ENCODE measurements around the gene MAN1C1.

GRCh38 chr1:25757846-25758185, 141.2 kb downstream of the MAN1C1 start:
- TF ChIP-seq, protein P1, sequence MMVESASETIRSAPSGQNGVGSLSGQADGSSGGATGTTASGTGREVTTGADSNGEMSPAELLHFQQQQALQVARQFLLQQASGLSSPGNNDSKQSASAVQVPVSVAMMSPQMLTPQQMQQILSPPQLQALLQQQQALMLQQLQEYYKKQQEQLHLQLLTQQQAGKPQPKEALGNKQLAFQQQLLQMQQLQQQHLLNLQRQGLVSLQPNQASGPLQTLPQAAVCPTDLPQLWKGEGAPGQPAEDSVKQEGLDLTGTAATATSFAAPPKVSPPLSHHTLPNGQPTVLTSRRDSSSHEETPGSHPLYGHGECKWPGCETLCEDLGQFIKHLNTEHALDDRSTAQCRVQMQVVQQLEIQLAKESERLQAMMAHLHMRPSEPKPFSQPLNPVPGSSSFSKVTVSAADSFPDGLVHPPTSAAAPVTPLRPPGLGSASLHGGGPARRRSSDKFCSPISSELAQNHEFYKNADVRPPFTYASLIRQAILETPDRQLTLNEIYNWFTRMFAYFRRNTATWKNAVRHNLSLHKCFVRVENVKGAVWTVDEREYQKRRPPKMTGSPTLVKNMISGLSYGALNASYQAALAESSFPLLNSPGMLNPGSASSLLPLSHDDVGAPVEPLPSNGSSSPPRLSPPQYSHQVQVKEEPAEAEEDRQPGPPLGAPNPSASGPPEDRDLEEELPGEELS (CRISPR knock-in tag; IDR thresholded peaks at IDR 0.05), result no peak
- TF ChIP-seq ZNF416 (CRISPR knock-in tag; IDR thresholded peaks at IDR 0.05), result no peak
- TF ChIP-seq, protein P2, sequence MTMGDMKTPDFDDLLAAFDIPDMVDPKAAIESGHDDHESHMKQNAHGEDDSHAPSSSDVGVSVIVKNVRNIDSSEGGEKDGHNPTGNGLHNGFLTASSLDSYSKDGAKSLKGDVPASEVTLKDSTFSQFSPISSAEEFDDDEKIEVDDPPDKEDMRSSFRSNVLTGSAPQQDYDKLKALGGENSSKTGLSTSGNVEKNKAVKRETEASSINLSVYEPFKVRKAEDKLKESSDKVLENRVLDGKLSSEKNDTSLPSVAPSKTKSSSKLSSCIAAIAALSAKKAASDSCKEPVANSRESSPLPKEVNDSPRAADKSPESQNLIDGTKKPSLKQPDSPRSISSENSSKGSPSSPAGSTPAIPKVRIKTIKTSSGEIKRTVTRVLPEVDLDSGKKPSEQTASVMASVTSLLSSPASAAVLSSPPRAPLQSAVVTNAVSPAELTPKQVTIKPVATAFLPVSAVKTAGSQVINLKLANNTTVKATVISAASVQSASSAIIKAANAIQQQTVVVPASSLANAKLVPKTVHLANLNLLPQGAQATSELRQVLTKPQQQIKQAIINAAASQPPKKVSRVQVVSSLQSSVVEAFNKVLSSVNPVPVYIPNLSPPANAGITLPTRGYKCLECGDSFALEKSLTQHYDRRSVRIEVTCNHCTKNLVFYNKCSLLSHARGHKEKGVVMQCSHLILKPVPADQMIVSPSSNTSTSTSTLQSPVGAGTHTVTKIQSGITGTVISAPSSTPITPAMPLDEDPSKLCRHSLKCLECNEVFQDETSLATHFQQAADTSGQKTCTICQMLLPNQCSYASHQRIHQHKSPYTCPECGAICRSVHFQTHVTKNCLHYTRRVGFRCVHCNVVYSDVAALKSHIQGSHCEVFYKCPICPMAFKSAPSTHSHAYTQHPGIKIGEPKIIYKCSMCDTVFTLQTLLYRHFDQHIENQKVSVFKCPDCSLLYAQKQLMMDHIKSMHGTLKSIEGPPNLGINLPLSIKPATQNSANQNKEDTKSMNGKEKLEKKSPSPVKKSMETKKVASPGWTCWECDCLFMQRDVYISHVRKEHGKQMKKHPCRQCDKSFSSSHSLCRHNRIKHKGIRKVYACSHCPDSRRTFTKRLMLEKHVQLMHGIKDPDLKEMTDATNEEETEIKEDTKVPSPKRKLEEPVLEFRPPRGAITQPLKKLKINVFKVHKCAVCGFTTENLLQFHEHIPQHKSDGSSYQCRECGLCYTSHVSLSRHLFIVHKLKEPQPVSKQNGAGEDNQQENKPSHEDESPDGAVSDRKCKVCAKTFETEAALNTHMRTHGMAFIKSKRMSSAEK (CRISPR knock-in tag; IDR thresholded peaks at IDR 0.05; ENCODE audit: borderline replicate concordance), result no peak
- TF ChIP-seq HMGXB4 (CRISPR knock-in tag; IDR thresholded peaks at IDR 0.05), result no peak
- no peak for TF ChIP-seq MAX (CRISPR knock-in tag; IDR thresholded peaks at IDR 0.05)
- TF ChIP-seq CTCF (IDR thresholded peaks at IDR 0.05), result no peak
- TF ChIP-seq TEAD4 (CRISPR knock-in tag; IDR thresholded peaks at IDR 0.05), result no peak
- TF ChIP-seq NFYB (CRISPR knock-in tag; conservative IDR thresholded peaks at IDR 0.05; ENCODE audit: low read depth), result no peak
- TF ChIP-seq ESRRA (CRISPR knock-in tag; IDR thresholded peaks at IDR 0.05; ENCODE audit: borderline replicate concordance), result no peak
- no peak for TF ChIP-seq CREB1 (CRISPR knock-in tag; IDR thresholded peaks at IDR 0.05)
- no peak for TF ChIP-seq CBFB (CRISPR knock-in tag; IDR thresholded peaks at IDR 0.05; ENCODE audit: low read depth)
- TF ChIP-seq, protein P3, sequence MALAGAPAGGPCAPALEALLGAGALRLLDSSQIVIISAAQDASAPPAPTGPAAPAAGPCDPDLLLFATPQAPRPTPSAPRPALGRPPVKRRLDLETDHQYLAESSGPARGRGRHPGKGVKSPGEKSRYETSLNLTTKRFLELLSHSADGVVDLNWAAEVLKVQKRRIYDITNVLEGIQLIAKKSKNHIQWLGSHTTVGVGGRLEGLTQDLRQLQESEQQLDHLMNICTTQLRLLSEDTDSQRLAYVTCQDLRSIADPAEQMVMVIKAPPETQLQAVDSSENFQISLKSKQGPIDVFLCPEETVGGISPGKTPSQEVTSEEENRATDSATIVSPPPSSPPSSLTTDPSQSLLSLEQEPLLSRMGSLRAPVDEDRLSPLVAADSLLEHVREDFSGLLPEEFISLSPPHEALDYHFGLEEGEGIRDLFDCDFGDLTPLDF (CRISPR knock-in tag; IDR thresholded peaks at IDR 0.05), result no peak
- TF ChIP-seq TCF7 (CRISPR knock-in tag; IDR thresholded peaks at IDR 0.05; ENCODE audit: low read depth), result no peak

Measured in WTC11 (cell line).